Measurements from ENCODE around the gene HEMK1. TPM values are rescaled to one million over a fixed set of nuclear protein-coding genes. Genes with fewer than 3 reads are reported as not detected.

Gene HEMK1
- total RNA-seq, 1 experiment from 2014 or later: 12.5 TPM

DNA sequence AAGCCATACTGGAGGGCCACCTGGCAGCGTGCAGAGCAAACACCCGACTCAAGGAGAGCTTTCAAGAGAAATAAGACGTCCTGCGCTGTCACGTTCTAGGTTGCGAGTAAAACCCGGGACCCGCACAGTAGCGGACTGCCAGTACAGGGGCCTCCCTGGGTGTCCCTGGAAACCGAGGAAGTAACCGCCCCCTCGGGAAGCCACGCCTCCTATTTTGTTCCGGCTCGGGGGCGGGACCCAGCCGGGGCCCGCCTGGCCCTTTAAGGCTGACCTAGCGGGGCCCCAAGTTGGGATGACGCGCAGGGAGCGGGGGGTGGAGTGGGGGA is 47.4 kb downstream of the HEMK1 start:
- H4K8ac ChIP-seq (replicated peaks; ENCODE audit: insufficient read length, low read depth, low read length): no peak overlapping the region
- no peaks in the 10 kb centered on the region for H4K20me1 ChIP-seq (ENCODE audit: control insufficient read depth, insufficient read depth, insufficient read length)
- H3K23me2 ChIP-seq (ENCODE audit: insufficient read length, low read depth, low read length, poor library complexity, severe bottlenecking): peaks cover 22% of the 10 kb centered on the region
- TF ChIP-seq, protein P1, sequence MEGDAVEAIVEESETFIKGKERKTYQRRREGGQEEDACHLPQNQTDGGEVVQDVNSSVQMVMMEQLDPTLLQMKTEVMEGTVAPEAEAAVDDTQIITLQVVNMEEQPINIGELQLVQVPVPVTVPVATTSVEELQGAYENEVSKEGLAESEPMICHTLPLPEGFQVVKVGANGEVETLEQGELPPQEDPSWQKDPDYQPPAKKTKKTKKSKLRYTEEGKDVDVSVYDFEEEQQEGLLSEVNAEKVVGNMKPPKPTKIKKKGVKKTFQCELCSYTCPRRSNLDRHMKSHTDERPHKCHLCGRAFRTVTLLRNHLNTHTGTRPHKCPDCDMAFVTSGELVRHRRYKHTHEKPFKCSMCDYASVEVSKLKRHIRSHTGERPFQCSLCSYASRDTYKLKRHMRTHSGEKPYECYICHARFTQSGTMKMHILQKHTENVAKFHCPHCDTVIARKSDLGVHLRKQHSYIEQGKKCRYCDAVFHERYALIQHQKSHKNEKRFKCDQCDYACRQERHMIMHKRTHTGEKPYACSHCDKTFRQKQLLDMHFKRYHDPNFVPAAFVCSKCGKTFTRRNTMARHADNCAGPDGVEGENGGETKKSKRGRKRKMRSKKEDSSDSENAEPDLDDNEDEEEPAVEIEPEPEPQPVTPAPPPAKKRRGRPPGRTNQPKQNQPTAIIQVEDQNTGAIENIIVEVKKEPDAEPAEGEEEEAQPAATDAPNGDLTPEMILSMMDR (conservative IDR thresholded peaks at IDR 0.05): no peak
- H4K91ac ChIP-seq (ENCODE audit: insufficient read length, low read depth, low read length): no peak overlapping the region
- H3K4me1 ChIP-seq (ENCODE audit: insufficient read depth, low read length): 0 out of 2 replicates have a peak, but pooled peaks cover 3% of the 10 kb centered on the region
- H3K56ac ChIP-seq (ENCODE audit: insufficient read length, low read depth, low read length): no peak overlapping the region
- H3K4me1 Mint-ChIP-seq: peaks cover 22% of the 10 kb centered on the region in 2 experiments
- no peak overlapping the region for H3T11ph ChIP-seq (ENCODE audit: low read length)
- peak overlapping the region in 2 of 3 experiments; percentile 40 to 81; a peak in 3 of 7 replicates for H3K27ac Mint-ChIP-seq
- peak overlapping the region; percentile 81 to 82 for H3K4me3 Mint-ChIP-seq
- H3K4me2 ChIP-seq (ENCODE audit: insufficient read depth, insufficient read length, low read length): peak overlapping the region; percentile 83
- H3K36me3 Mint-ChIP-seq (ENCODE audit: insufficient read depth in 1 of 3, low read depth in 3 of 3): peaks cover 0 to 10% (median 6%) of the 10 kb centered on the region in 3 experiments; a peak in 4 of 7 replicates
- no peak overlapping the region for H2AFZ ChIP-seq (ENCODE audit: low read length)
- no peaks in the 10 kb centered on the region for H3K9me3 ChIP-seq (ENCODE audit: control insufficient read depth, low read depth, low read length)
- H3K27me3 ChIP-seq (ENCODE audit: insufficient read depth, low read length): peaks cover 3% of the 10 kb centered on the region; the same call in 1 of the 2 replicates
- no peak overlapping the region for H3K14ac ChIP-seq (ENCODE audit: insufficient read depth, low read length)
- no CpG with 5 or more reads among the region's 22 CpGs for WGBS (ENCODE audit: extremely low coverage, insufficient read length, low lambda C conversion rate)
- no peak overlapping the region for H2BK120ac ChIP-seq (ENCODE audit: low read depth, low read length, poor library complexity, severe bottlenecking)
- no peak overlapping the region for H2BK20ac ChIP-seq (ENCODE audit: low read depth, low read length, poor library complexity, severe bottlenecking)
- H3K79me1 ChIP-seq (ENCODE audit: insufficient read depth, low read depth, low read length, poor library complexity, severe bottlenecking): no peaks in the 10 kb centered on the region
- no peak overlapping the region for H3K9ac ChIP-seq (ENCODE audit: extremely low read depth, insufficient read length, low read length)
- no peak overlapping the region for H2BK12ac ChIP-seq (ENCODE audit: insufficient read length, low read depth, low read length)
- H3K18ac ChIP-seq (ENCODE audit: insufficient read length, low read depth, low read length): no peak overlapping the region
- DNase-seq: peak; percentile 97
- H4K5ac ChIP-seq (ENCODE audit: insufficient read length, low read depth, low read length): no peak overlapping the region
- no peak overlapping the region for H3K27ac ChIP-seq (ENCODE audit: insufficient read length, low read depth, low read length)
- H3K4ac ChIP-seq (ENCODE audit: low read depth, low read length): no peak overlapping the region
- no peak overlapping the region for H2BK15ac ChIP-seq (ENCODE audit: low read depth, low read length)
- H3K23ac ChIP-seq (ENCODE audit: insufficient read length, low read depth, low read length): no peak overlapping the region
- H3K9me3 Mint-ChIP-seq: no peaks in the 10 kb centered on the region
- no peaks in the 10 kb centered on the region for H3K79me2 ChIP-seq (ENCODE audit: insufficient read depth, low read length)
- peaks cover 30% of the 10 kb centered on the region for H3K27me3 Mint-ChIP-seq (ENCODE audit: low read depth)
- no peak overlapping the region for H2BK5ac ChIP-seq (ENCODE audit: insufficient read length, low read length)
- H2AK5ac ChIP-seq (ENCODE audit: insufficient read length, low read length): no peak overlapping the region

Measured in H9 (cell line).